GM19023 (cell line): Measurements from ENCODE around the gene DPYD.
"Not testable (repeated sequence)": the region's sequence is repeated elsewhere in the genome, so short reads cannot be mapped to it uniquely, and the experiment has no call there.

ENCODE experiments used
- ATAC-seq: cut with Tn5 transposase; IDR thresholded peaks from one replicate; pipeline ENCODE4 v1.9.1; 2021; ENCODE audit warnings: mild to moderate bottlenecking, moderate library complexity; ENCODE audit not compliant: unreplicated experiment

DPYD gene

DNA sequence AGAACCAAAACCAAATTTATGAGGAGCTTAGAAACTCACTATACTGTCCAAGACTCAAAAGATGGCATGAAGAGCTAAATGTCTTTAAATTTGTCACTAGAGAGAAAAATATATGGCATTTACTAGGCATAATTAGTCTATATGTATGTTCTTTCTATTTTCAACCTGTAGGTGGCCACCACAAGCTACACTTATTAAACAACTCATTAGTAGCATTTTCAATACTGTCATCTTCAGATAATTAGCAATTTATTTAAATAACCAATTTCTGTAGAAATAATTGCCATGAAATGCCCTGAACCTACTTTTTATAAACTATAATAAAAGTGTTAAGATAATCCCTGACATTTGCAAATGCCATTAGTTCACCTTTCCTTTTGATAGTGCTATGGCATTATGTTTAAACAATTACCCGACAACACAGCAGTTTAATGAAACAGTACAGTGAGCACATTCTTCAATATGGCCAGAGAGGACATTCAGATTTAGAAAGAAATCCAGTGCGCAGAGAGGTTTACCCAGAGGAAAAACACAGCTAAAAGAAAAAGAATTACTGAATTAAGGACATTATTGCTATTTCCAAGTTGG, 676.8 kb downstream of the DPYD start:
- no peak for ATAC-seq

DNA sequence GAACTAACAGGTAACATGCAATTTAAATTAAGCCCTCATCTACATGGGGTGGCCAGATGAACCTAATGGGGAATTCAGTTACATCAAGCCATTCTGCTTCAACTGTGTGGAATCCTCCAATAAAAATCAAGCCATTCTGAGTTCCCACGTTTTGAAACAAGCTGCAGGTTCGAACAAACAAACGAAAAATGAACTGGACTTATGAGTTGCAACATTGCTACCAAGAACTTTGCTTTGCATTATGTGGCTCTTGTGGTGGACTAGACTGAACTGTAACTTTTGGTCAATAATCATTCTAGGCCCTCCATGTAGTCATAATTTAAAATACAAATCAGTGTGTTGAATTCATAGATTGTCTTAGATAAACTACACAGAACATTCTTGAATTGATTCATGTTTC, 682.0 kb downstream of the DPYD start:
- no peak for ATAC-seq

DNA sequence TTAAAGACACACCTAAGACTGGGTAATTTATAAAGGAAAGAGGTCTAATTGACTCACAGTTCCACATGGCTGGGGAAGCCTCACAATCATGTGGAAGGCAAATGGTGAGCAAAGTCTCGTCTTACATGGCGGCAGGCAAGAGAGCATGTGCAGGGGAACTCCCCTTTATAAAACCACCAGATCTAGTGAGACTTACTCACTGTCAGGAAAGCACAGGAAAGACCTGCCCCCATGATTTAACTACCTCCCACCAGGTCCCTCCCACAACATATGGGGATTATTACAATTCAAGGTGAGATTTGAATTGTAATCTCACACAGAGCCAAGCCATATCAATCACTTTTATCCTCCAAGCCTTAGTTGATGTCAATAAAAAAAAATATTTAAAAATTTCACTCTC, 689.5 kb downstream of the DPYD start:
- ATAC-seq = not testable (repeated sequence)

DNA sequence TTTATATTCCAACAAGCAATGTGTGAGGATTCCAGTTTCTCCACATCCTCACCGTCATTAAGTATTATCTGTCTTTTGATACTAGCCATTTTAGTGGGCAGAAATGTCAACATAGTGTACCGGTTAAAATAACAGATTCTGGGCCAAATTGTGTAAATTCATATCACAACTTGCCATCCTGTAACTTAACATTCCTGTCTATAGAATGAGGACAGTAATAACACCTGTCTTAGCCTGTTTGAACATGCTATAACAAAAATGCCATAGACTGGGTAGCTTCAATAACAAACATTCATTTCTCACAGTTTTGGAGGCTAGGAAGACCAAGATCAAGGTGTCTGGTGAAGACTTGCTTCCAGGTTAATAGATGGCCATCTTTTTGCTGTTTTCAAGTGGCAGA, 708.2 kb downstream of the DPYD start:
- ATAC-seq = no peak

DNA sequence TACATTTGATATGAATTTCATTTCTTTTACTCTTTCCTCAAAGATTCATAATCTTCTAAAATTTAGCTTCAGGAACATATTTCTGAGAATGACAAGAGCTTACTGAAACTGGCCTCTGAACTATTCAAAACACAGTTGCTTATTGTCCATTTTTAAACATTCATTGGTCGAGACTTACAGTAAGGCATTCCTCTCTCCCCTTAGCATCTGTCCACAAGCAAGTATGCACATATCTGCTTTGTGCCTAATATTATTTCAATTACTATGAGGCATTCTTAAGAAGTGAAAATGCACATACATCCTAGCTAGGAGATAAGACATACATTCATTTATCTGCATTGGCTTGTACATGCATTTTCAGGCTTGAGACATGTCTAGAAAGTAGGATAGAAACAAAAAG, 710.5 kb downstream of the DPYD start:
- ATAC-seq = no peak

DNA sequence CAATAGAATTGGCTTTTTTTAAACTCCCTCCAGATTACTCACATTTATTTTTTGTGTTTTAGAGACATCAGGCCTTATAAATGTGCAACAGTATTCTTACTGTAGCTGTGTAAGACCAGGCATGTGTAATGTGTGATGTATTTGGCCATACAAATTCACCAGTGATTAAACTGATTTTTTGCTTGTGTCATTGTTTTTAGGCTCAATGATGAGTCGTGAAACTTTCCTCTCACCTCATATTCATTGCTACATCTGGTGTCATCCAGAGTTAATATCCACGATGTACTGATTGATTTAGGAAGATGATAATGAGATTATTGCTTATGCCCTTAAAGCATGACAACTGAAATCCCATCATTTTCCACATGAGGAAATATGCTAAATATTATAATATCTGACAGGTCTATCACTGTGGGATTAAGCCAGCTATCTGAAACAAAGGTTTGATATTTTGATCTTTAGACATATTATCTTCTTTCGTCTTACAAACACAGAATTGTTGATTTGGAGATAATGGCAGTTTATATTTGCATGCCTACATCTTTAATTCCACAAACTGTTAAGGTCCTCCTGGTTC, 711.4 kb downstream of the DPYD start:
- no peak for ATAC-seq

DNA sequence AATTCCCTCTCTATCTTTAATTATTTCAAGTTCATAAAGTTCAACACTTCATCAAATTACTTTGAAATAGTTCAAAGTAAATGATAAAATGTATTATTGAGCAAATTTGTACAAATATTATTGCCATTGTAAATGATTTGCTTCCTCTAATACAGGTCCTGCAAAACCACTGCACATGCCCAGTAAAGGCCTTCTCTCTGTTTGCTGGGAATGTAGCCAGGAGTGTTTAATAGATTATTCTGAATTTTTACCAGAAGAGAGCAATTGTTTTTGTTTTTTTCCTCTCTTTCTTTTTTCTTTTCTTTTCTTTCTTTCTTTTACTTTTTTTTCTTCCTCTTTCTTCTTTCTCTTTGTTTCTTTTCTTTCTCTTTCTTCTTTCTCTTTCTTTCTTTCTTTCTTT, 713.0 kb downstream of the DPYD start:
- no peak for ATAC-seq

DNA sequence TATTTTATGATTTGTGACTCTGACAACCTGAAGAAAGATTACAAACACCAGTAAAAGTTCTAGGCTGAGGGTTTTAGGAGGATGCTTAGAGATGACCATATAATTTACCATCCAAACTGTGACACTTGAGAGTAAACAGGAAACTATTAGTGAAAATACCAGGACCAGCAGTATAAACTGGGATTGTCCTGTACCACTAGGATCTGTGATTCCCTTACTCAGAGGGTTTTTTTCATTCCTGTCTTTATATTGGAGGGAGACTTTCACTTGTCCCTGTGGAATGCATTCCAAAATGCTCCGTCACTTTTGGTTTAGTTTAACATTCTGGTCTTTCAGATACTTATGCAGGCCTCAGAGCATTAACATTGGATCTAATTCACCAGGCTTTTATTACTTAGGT, 716.4 kb downstream of the DPYD start:
- ATAC-seq = no peak

DNA sequence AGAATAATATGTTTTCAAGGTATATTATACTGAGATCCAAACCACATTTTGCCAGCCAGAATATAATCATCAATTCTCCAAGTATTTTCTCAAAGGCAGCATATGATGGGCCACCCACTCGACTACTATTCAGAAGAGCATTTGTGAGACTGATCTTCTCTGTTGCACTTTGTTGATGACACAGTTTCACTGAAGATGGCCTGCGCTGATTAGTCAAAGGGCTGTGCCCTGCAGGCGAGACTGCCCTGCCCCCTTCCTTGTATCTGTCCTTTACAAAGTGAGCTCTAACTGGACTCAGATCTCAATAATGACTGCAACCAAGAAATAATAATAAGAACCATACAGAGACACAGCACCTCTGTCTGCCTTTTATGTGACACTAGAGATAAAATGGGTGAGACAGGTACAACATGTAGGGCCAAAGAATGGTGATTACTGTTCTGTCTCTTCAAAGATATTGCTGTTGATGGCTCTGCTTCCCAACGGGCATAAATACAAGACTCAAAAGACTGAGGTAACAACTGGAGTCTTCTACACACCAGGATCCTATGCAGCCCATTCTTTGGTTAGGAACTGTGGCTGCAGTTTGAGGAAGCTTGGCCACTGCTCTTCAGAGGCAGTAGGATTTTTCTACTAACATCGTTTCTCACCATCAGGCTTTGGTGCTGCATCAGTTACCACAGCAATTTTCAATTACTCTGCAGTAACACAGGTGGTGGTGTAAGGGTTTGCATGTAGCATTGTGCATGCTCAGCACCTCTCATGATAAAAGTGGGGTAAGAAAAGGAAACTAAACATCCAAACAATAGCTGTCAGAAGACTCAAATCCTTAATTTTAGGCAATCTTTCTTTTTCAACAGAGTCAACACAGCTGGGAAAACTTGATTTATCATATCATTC, 718.1 kb downstream of the DPYD start:
- ATAC-seq = no peak

DNA sequence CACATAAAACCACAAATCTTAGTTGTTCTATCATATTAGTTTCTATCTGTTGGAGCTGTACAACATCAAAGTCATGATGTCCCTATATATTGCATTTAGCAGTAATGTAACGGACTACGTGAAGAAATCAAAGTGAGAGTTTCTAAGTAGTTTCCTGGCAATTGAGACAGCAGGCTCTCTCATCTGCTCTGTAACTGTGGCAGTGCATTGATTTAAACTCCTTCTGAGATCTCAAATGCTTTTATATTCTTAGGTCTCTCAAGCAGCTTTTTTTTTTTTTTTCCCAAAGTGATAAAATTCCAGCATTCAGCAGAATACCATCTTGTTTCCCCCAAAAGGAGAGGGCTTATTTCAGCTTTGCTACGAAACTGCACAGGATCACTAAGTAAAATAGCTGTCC, 719.2 kb downstream of the DPYD start:
- no peak for ATAC-seq

DNA sequence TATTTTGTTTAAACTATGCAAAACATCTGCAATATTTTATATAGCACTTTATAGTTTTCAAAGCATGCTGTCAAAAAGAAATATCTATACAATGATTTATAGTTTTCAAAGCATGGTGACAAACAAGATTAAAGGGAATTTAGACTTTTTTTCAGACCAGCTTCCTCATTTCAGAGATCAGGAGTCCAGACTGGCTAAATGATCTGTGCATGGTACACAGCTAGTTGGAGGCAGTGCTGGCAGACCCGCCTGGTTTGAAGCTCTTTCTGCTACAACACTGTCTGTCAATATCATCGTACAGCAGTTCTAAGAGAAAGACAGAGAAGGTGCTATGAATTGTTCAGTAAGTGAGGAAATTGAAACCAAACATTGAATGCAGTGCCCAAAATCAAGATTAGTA, 720.2 kb downstream of the DPYD start:
- ATAC-seq = no peak

DNA sequence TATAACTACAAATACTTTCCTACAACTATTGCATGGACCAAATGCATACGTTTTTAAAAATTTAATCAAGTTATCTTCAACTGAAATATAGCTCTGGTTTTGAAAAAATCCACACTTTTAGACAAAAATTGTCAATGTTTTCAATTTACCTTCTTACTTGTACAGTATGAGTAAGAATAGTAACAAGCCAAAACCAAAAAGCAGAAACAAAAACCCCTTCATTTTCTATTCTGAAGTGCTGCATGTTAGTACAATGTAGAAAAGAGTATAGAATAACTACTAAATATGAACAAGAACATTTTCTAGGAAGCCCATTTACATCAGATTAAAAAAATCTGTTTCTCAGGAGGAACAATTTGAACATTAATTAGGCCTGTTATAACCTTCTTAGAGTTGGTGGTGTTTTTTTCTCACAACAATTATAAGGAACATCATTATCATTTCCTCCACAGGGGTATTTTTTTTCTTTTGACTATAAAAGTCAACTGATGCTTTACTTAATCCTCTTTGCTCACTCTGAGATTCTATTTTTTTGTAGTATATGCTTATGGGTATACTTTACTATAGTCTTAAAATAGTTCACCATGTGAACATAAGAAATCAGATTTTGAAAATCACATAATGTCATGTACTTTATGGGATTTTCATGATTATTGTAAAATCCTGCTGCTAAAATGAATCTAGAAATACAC, 723.9 kb downstream of the DPYD start:
- ATAC-seq = no peak

DNA sequence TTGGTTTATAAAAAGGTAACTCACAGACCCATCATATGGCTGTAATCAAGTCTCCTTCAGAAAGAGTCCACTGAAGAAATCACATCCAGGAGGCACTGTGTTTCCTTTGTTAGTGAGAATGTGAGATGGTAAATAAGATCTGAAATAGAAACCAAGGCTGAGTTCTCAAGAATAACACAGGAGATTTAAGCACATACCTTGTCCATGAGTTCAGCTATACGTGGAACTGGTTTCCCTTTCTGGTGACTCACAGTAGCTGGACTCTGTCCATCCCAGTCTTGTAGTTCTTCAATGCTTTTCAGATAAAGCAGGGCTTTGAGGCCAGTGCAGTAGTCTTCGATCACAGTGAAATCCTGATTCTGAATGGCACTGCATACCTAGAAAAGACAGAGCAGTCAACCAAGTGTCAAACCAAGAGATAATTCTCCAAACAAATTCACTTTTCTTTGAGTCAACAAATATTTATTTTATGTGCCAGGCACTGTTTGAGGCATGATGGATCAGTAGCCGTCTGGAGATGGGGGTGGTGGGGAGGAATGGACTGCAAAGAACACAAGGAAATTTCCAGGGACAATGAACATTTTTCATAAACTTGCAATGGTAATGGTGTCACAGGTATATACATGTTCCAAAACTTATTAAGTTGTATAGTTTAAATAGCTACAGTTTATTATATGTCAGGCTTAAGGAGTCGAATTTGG, 727.8 kb downstream of the DPYD start:
- no peak for ATAC-seq

DNA sequence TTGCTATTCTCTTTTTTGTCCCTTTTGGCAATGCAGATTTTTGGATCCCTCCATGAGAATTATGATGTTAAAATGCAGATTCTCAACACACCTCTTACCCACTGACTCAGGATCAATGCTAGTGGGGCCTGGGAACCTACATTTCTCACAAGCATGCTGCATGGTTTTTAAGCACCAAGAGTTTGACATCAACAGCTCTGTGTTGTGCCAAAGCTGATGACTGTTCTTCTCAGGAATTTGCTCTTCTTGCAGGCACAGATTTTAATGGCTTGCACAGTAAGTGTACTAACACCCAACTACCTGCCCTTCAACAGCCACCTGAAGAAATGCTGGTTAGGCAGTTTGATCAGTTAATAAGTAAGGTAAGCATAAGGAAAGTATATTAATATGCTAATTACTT, 730.5 kb downstream of the DPYD start:
- ATAC-seq = no peak

DNA sequence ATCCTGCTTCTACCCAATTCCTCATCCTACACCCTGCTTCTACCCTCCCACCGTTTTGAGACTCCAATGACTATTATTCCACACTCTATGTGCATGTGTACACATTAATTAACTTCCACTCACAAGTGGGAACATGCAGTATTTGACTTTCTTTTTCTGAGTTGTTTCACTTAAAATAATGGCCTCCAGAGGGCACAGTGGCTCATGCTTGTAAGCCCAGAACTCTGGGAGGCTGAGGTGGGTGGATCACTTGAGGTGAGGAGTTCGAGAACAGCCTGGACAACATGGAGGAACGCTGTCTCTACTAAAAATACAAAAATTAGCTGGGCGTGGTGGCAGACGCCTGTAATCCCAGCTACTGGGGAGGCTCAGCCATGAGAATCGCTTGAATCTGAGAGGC, 734.5 kb downstream of the DPYD start:
- ATAC-seq = no peak

DNA sequence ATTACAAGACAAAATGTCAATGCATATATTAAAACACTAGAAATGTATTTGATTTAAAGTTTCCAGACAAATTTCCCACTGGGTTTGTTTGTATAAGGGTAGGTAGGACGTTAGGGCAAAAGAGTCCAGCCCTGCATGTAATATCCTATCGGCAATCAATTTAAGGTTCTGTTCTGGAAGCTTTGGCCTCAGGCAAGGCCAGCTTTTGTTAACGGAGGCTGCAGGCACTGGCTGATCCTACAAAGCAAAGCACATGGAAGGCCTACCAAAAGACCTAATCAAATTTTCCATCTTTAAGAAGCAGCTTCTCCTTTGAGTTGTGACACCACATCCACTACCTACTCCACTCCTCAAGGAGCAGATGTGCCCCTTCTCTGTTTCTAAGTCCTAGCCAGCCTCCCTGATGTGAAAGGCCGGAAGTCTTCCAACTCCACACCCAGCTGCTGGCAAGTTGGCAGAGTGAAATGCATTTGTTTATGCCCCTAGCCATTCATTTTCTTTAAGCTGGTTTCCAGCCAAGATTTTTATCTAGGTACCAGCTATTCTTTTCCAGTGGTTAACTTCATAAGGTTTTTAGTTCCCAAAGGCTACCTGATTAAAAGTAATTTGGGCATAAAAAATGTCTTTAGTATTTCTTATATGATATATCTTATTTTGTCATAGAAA, 746.7 kb downstream of the DPYD start:
- ATAC-seq = no peak

DNA sequence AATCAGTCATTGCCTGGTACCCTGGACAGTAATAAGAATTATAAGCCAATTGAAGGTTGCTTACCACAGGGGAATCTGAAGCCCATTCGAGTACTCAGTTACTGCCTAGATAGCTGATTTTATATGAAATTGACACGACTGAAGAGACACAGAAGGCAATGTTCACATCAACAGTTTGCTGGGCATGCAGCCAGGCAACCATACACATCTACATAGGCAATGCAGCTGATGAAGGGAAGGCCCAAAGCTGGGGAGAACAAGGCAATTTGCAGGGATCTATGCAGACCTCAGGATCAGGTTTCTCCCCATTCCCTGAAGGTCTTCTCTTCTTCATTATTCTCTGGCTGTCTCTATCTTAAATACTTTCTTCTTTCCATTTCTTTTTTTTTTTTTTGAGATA, 750.5 kb downstream of the DPYD start:
- ATAC-seq = no peak

DNA sequence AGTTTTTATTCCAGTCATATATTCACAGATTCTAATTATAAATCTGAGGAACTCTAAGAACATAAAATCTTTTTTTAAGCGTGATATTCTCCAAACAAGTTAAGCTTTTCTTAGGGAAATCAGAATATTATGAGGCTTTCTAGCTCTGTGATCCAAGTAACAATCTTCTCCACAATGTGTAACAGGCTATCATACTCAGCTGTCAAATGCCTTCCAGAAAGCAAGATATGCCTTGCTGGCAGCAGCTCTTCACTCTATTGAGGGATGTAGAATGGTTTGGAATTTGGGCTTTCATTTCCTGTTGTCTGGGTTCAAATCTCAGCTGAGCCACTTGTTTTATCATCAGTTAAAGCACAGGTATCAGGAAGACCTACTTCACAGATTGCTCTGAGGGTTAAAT, 752.8 kb downstream of the DPYD start:
- no peak for ATAC-seq

DNA sequence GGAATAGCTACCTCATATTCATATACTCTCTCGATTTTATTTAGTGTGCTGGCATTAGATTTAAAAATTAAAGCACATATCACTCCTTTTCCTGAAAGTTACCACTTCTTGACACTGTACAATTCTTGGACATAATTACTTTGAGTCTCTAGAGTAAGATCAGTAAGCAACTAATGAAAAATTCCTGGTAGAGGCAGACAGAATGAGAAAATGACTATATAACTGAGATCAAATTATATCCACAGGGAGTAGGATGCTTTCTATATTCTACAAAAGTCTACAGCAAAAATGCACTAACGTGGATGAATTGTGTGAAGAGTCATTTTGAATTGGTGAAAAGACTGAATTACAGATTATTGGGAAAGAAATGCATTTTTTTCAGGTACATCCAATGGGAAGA, 753.6 kb downstream of the DPYD start:
- no peak for ATAC-seq

DNA sequence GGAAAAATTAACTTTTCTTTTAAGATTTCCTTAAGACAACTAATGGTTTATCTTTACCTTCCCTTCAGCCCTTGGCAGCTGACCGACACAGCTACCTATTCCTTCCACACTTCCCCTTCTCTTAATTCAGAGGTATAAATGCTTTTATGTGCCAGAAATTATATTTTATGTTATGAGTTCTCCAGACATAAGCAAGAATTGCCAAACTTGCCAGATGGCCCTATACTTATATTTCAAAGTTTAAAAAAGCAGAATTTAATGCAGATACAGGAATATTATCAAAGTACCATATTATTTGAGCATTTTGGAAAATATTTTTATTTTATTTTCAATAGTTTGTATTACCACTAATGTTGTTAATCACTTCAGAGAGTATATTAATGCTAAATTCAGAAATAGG, 754.2 kb downstream of the DPYD start:
- ATAC-seq = no peak

DNA sequence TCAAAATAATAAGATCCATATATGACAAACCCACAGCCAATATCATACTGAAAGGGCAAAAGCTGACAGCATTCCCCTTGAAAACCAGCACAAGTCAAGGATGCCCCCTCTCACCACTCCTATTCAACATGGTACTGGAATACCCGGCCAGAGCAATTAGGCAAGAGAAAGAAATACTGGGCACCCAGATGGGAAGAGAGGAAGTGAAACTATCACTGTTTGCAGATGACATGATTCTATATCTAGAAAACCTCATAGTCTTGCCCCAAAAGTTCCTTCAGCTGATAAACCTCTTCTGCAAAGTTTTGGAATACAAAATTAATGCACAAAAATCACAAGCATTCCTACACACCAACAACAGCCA, 756.6 kb downstream of the DPYD start:
- ATAC-seq = peak; percentile 49
